Muscle of leg (tissue), 11 donors: Measurements from ENCODE around the gene SNX13. TPM values are rescaled to one million over a fixed set of nuclear protein-coding genes. Genes with fewer than 3 reads are reported as not detected.

Source experiments
- DNase-seq: peaks from one replicate; pipeline ENCODE4 v3.0.0; 2013
- H3K27ac ChIP-seq: one replicate; pipeline ENCODE4 v1.5.1; 2013; ENCODE audit warnings: mild to moderate bottlenecking, low read length, control low read depth
- H3K27me3 ChIP-seq: one replicate; pipeline ENCODE4 v1.6.1; 2013; ENCODE audit warnings: low read length; ENCODE audit not compliant: control insufficient read depth, insufficient read depth
- H3K36me3 ChIP-seq: one replicate; pipeline ENCODE4 v1.6.1; 2013; ENCODE audit warnings: low read length; ENCODE audit not compliant: control insufficient read depth, insufficient read depth
- H3K4me1 ChIP-seq: one replicate; pipeline ENCODE4 v1.6.1; 2013; ENCODE audit warnings: low read length; ENCODE audit not compliant: control insufficient read depth, insufficient read depth
- H3K4me3 ChIP-seq: one replicate; pipeline ENCODE4 v1.5.1; 2013; ENCODE audit warnings: low read length, control low read depth
- H3K9me3 ChIP-seq: replicated peaks from 2 replicates; pipeline ENCODE4 v1.6.1; 2013; ENCODE audit warnings: low read depth, low read length; ENCODE audit not compliant: control insufficient read depth
- WGBS: methylation state at CpG from one replicate; pipeline ENCODE4 v1.1.5; 2013; ENCODE audit warnings: missing lambda C conversion rate; ENCODE audit not compliant: insufficient coverage; 5-methylcytosine and 5-hydroxymethylcytosine counted together
- polyA plus RNA-seq, 8 donors: library from polyadenylated mRNA; unstranded; fragments of 120-200 nt; gene quantifications; one replicate each; pipeline versions ENCODE4 v1.2.1 to v1.2.3, GENCODE V29; 2013; ENCODE audit warnings: inconsistent platforms in 1 of 8, low replicate concordance in 1 of 8; ENCODE audit not compliant: insufficient read length in 8 of 8, insufficient read depth in 1 of 8
- total RNA-seq: library from RNA; stranded (reverse); fragments of 120-200 nt; gene quantifications from one replicate; pipeline ENCODE4 v1.2.4, GENCODE V29; 2013

The SNX13 gene
- total and polyA plus RNA-seq, 9 donors = 15.4 to 43.4 (median 21.0) TPM

GRCh38 chr7:17900464-17900863 is 39.8 kb downstream of the SNX13 start:
- Histone ChIP-seq H3K4me1 (no peaks in the 10 kb centered on the region), H3K27me3 (no peaks in the 10 kb centered on the region), H3K36me3 (no peaks in the 10 kb centered on the region), H3K4me3 (no peak overlapping the region), H3K27ac (no peak overlapping the region), H3K9me3 (no peaks in the 10 kb centered on the region)
- WGBS = 100% methylated on average over 1 of the region's 1 CpG
- DNase-seq = no peak

- H3K4me3 ChIP-seq = no peak overlapping the region
- no CpG with 5 or more reads among the region's 4 CpGs for WGBS
- no peak overlapping the region for H3K27ac ChIP-seq
- H3K9me3 ChIP-seq = no peaks in the 10 kb centered on the region
- DNase-seq = no peak
- no peaks in the 10 kb centered on the region for H3K27me3 ChIP-seq
- H3K36me3 ChIP-seq = no peaks in the 10 kb centered on the region
- no peaks in the 10 kb centered on the region for H3K4me1 ChIP-seq
Observed at GRCh38 chr7:17898111-17898510, 42.2 kb downstream of the SNX13 start.

GRCh38 chr7:17887286-17887685 is 53.0 kb downstream of the SNX13 start:
- no peaks in the 10 kb centered on the region for H3K36me3 ChIP-seq
- H3K9me3 ChIP-seq = no peaks in the 10 kb centered on the region
- H3K4me3 ChIP-seq = no peak overlapping the region
- H3K4me1 ChIP-seq = no peaks in the 10 kb centered on the region
- no peak for DNase-seq
- WGBS = no CpG with 5 or more reads among the region's 2 CpGs
- no peaks in the 10 kb centered on the region for H3K27me3 ChIP-seq
- no peak overlapping the region for H3K27ac ChIP-seq

- Histone ChIP-seq H3K36me3 (no peaks in the 10 kb centered on the region), H3K27me3 (no peaks in the 10 kb centered on the region), H3K4me1 (no peaks in the 10 kb centered on the region), H3K4me3 (no peak overlapping the region), H3K9me3 (no peaks in the 10 kb centered on the region), H3K27ac (no peak overlapping the region)
- no peak for DNase-seq
- WGBS = 86% methylated on average over 3 of the region's 6 CpGs
Observed at GRCh38 chr7:17882685-17883084, 57.6 kb downstream of the SNX13 start.

GRCh38 chr7:17879075-17879661 is 61.1 kb downstream of the SNX13 start:
- DNase-seq = no peak
- peaks cover 3% of the 10 kb centered on the region for H3K36me3 ChIP-seq
- no CpG with 5 or more reads among the region's 2 CpGs for WGBS
- no peak overlapping the region for H3K4me3 ChIP-seq
- no peak overlapping the region for H3K27ac ChIP-seq
- no peaks in the 10 kb centered on the region for H3K9me3 ChIP-seq
- no peaks in the 10 kb centered on the region for H3K4me1 ChIP-seq
- H3K27me3 ChIP-seq = no peaks in the 10 kb centered on the region

- H3K36me3 ChIP-seq = peaks cover 3% of the 10 kb centered on the region
- no peak overlapping the region for H3K27ac ChIP-seq
- DNase-seq = no peak
- H3K4me3 ChIP-seq = no peak overlapping the region
- no peaks in the 10 kb centered on the region for H3K4me1 ChIP-seq
- no peaks in the 10 kb centered on the region for H3K9me3 ChIP-seq
- H3K27me3 ChIP-seq = no peaks in the 10 kb centered on the region
- 70% methylated on average over 1 of the region's 1 CpG for WGBS
Observed at GRCh38 chr7:17878627-17879026, 61.7 kb downstream of the SNX13 start.

- no peak for DNase-seq
- Histone ChIP-seq H3K36me3 (peaks cover 13% of the 10 kb centered on the region), H3K27ac (no peak overlapping the region), H3K9me3 (no peaks in the 10 kb centered on the region), H3K4me1 (no peaks in the 10 kb centered on the region), H3K4me3 (no peak overlapping the region), H3K27me3 (no peaks in the 10 kb centered on the region)
- WGBS = 93% methylated on average over 4 of the region's 8 CpGs
Observed at GRCh38 chr7:17871815-17872533, 68.3 kb downstream of the SNX13 start.

GRCh38 chr7:17870406-17870805 is 69.9 kb downstream of the SNX13 start:
- H3K4me1 ChIP-seq = no peaks in the 10 kb centered on the region
- no CpG with 5 or more reads among the region's 2 CpGs for WGBS
- H3K27ac ChIP-seq = no peak overlapping the region
- H3K4me3 ChIP-seq = no peak overlapping the region
- peaks cover 13% of the 10 kb centered on the region for H3K36me3 ChIP-seq
- no peak for DNase-seq
- no peaks in the 10 kb centered on the region for H3K27me3 ChIP-seq
- H3K9me3 ChIP-seq = peaks cover 4% of the 10 kb centered on the region

- DNase-seq = no peak
- Histone ChIP-seq H3K4me1 (no peaks in the 10 kb centered on the region), H3K27ac (no peak overlapping the region), H3K9me3 (peaks cover 7% of the 10 kb centered on the region), H3K4me3 (no peak overlapping the region), H3K36me3 (peaks cover 17% of the 10 kb centered on the region), H3K27me3 (no peaks in the 10 kb centered on the region)
Observed at GRCh38 chr7:17863809-17864143, 76.5 kb downstream of the SNX13 start.

GRCh38 chr7:17863095-17863808 is 77.0 kb downstream of the SNX13 start:
- 89% methylated on average over 3 of the region's 7 CpGs for WGBS
- Histone ChIP-seq H3K27me3 (no peaks in the 10 kb centered on the region), H3K36me3 (peaks cover 17% of the 10 kb centered on the region), H3K4me1 (no peaks in the 10 kb centered on the region), H3K4me3 (no peak overlapping the region), H3K9me3 (peaks cover 7% of the 10 kb centered on the region), H3K27ac (no peak overlapping the region)
- DNase-seq = no peak
